Stimulated activated CD4-positive, alpha-beta T cell treated with anti-CD3 and anti-CD28 coated beads, Interleukin-1b, Interleukin-23, amount 100 ng/mL, for 1 hour (primary cell): ENCODE results near the gene ATP2B2.

Experiments
- DNase-seq, 2 donors: peaks; one replicate each; pipeline ENCODE4 v3.0.0-alpha.2; 2020; ENCODE audit warnings: low read depth in 2 of 2

ATP2B2 gene

DNA sequence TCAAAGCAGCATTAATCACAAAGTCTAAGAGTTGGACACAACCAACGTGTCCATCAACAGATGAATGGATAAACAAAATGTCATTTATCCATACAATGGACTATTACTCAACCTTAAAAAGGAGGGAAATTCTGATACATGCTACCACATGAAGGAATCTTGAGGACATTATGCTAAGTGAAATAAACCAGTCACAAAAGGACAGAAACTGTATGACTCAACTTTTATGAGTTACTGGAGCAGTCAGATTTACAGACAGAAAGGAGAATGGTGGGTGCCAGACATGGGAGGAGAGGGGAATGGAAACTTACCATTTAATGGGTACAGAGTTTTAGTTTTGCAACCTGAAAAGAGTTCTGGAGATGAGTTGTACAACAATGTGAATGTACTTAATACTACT lies 141.5 kb downstream of the ATP2B2 start:
- DNase-seq: no peak

DNA sequence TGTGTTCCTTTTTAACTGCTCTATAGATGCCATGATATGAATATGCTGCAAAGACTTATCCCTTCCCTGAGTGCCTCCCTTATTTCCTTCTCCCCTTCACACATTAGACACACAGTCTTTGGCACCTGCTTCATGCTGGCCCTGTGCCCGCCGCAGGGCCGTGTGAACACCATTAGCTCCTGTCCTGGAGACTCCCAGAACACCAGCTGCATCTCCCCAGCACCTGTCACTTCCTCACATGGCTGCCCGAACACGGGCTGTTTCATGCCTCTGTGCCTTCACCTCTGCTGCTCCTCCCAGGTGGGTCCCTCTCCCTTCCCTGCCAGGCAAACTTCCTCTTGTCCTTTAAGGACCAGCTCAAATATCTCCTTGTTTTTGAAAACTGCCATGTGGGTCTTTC lies 144.0 kb downstream of the ATP2B2 start:
- no peak for DNase-seq

DNA sequence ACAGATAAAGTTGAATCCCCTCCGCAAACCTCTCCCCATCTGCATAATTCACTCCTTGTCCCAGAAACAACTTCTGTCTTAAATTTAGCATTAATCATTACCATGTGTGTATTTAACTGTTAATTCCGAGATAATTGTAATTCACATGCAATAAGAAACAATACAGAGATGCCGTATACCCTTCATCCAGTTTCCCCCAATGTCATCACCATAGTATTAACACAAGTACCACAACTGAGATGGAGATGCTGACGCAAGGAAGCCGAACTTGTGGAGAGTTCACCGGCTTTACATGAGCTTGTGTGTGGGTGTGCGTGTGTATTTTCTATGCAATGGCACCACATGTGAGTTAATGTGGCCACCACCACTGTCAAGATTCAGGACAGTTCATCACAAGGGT lies 144.9 kb downstream of the ATP2B2 start:
- DNase-seq: no peak

DNA sequence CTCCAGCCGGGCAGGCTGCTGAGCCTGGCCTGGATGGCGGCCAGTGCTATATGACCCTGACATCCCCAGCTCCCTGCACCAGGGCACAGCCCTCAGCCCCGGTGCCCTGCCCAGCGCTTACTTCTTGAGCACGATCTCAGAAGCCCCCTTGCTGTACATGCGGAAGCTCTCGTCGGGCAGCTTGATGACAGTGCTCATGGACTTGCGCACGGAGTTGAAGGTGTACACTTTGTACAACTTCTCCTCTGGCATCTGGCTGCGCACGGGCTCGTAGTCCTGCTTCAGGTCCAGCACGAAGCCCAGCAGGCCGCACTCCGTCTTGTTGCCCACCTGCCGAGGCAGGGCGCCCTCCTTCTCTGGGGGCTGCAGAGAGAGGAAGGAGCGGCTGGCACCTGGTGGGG lies 145.6 kb downstream of the ATP2B2 start:
- no peak for DNase-seq

DNA sequence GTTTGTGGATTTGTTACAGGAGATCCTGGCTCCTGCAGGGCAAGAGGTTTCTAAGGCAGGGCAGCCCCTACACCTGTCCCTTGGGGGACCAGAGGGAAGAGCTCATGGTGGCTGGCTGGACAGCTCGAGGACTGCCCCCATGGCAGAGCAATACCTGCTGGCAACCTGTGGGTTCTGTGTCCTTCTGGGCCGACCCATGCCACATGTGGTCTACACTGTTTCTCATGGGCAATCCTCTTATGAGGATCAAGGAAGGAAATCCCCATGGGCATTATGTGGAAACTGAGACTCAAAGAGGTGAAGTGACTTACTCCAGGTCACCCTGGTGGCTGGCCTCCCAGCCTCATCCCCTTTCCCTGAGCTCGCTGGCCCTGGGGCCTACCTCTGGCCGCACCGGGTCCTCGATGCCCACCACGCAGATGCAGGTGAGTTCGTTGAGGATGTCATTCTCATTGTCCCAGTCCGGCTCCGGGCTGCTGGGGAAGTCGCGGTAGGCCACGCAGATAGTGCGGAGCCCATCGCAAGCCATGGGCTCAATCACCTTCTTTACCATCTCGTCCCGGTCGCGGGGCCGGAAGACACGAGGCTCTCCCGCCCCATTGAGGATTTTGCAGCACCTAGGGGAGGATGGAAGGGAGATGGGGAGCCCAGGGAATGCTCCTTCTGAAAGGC lies 146.9 kb downstream of the ATP2B2 start:
- DNase-seq: no peak

DNA sequence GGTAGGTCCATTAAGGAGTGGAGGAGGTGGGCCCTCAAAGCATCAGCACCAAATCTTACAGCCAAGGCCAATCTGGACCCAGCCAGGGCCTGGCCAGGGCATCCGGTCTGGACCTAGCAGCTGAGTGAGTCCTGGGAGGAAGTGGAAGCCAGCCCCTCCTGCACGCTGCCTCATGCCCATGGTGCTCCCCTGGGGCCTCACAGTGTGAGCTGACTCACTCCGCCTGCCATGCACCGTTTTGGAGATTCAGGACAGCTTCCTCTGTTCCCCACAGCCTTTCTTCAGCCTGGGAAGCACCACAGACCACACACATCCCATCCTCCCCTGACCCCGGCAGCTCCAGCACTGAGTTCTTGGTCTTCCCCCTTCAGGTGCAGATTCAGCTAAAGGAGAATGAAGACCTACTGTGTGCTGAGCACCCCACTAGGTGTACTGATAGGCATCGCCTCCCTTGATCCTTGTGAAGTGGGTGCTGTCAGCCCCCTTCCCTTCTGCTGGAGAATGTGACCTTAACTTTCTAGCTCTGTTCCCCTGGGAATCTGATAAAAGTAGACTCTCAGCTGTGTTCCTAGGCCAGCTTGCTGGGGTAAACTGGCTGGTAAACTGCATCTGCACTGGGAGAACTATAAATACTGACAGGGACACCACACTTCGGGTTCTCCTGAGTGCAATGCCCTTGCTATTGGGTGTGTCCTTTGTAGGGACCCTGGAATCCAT lies 147.6 kb downstream of the ATP2B2 start:
- DNase-seq: no peak

DNA sequence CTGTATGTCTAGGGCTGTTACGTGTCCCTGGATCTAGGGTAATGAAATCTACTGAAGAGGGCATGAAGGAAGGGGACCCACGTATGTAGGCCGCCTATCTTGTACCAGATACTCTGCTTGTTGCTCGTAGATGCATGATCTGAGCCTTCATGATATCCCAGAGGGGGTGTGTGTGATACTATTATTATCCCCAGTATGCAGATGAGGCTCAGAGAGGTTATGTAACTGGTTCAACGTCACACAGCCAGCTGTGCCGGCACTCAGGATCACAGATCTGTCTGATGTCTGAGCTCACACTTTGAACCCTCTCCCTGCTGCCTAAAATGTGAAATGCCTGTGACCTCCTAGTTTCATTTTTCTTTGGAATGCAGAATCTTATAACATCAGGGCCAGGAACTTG lies 148.3 kb downstream of the ATP2B2 start:
- no peak for DNase-seq

DNA sequence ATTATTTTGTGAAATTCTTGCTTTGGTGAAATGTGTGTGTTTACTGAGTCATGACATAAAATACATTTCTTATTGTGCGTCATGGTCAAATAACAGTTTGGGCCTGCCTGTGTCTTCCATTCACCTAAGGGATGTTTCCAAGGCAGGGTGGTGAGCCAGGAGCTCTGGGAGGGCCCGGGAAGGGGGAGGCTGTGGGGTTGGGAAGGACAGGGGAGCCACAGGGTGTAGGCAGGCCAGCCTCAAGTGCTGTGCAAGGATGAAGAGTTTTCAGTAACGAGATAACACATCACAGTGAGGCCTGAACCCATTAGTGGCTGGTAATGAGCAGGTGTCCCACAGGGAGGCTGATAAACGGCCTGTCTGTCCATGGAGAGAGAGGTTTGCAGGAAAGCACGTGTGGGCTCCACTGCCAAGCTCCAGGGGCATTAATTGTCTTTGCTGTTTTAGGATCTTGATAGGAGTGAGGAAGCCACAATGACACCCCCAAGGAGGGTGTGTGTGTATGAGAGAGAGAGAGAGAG lies 148.9 kb downstream of the ATP2B2 start:
- DNase-seq: no peak

DNA sequence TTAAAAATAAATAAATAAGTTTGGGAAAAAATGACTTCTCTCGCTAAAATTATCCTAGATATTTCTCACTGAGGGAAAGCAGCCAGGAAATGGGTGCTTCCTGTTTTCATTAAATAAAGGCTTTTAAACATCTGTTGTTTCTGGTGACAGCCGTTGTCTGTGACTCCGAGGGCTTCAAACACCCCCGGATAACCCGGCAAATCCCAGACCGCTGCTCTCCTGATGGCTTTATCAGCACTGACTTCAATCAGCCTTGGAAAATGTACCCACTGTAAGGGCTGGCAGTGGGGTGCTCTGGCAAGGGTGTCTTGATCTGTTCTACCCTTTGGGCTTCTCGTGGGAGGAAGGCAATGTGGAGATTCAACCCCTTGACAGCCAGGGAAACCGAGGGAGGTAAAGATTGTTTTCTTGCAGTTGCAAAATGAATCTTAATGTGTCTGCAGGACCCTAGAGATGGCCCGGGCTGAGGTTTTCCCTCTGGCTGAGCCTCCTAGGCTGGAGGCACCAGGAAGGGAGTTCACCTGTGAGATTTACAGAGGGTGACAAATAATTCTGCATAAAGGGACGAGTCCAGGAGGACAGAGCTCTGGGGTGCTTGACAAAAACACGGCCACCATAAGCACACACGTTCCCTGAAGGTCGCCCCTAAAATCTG lies 150.9 kb downstream of the ATP2B2 start:
- no peak for DNase-seq

DNA sequence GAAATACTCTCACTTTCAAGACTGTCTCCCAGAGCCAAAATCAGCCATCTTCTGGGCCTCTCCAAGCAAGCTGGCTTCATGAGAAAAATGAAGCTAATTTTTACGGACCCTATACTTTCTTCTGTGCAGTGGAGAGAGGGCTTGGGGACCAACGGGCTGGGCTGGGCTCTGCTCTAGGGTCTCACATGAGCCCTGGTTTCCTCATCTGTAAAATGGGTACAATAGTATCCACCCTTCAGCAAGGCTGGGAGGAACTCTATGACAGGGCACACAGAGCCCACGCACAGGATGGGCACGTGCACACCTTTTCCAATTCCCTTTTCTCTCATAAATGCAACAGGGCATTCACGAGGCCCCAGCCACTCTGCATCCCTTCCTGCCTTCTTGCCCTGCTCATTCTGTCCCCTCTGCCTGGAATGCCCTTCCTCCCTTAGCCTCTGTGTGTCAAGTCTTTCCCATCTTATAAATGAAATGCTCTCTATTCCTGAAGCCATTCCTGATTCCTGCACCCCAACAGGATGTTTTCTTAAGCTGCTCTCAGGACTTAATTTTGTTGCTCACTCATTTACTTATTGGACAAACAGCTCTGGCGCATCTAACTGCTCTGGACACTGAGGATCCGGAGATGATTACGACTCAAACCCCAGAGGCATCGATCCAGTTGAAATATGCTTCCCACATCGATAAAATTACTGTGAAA lies 151.6 kb downstream of the ATP2B2 start:
- DNase-seq: no peak

DNA sequence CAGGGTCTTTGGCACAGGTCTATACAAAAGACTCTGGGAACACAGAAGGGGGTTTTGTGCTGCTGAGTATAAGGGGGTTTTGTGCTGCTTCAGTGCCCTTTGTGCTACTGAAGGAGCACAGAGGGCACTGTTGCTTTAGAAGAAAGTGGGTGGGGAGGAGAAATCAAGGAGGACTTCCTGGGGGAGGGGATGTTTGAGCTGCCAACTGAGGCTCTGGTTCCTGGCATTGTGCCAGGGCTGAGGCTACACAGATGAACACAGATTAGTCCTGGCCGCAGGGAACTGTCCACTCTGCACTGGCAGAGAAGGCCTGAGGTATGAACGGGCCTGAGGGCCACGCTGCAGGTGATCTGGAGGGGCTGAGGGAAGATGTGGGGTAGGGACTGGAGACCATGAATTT lies 152.2 kb downstream of the ATP2B2 start:
- no peak for DNase-seq

DNA sequence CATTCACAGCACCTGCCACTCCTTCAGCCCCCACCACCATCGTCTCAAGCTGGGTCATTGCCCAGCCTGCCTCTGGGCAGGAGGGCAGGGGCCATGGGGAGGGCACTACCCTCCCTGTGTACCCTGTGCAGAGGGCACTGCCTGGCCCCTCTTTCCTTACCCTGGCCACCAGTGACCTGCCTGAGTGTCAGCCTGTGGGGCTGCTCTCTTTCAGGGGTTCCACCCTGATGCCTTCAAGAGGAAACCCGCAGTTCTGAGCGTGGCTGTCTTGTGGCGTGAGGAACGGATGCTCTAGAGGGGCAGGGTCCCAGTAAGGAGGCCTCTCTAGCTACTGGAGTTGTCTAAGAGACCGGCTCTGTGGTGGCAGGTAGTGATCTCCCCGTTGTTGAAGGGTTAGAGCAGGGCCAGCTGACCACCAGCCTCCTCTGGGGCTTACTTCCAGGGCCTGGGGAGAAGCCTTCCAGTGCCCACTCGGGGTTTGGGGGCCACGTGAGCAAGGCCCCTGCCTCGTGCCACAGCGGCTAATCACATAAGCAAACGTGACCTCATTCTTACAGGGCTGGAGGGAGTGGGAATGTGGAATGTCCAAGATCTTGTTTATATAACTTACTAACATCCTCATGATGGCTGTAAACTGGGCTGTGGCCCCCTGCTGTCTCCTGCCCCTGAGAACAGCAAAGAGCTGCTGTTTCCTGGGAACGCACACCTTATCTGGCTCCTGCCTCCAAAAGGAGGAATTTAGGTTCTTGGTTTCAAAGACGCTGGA lies 153.1 kb downstream of the ATP2B2 start:
- no peak for DNase-seq

DNA sequence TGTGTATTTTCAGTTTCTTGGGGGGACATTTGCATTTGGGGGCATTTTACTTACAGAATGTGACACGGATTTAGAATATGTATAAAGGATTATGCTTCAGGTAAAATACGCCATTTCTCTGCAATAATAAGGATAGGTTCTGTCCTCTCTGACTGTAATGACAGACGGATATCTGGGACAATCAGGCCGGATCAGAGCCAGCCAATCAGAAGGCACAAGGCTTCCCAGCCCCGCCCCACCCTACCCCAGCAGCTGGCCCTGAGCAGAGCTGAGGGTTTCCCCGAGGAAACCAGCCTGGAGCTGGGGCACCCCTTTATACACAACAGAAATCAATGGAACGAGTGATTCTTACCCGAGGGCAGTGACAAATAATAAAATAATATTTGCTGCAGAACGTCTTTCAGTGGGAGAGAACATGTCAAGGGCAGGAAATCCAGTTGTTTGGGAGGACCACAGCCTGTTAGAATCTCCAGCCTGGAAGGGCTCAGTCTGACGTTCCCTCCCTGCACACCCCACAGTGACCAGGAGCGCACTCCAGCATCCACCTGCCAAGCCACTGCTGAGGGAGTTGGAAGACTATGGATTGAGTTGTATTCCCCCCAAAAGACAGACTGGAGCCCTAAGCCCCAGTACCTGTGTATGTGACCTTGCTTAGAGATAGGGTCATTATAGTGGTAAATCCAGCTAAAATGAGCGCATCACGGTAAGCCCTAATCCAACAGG lies 154.2 kb downstream of the ATP2B2 start:
- DNase-seq: no peak

DNA sequence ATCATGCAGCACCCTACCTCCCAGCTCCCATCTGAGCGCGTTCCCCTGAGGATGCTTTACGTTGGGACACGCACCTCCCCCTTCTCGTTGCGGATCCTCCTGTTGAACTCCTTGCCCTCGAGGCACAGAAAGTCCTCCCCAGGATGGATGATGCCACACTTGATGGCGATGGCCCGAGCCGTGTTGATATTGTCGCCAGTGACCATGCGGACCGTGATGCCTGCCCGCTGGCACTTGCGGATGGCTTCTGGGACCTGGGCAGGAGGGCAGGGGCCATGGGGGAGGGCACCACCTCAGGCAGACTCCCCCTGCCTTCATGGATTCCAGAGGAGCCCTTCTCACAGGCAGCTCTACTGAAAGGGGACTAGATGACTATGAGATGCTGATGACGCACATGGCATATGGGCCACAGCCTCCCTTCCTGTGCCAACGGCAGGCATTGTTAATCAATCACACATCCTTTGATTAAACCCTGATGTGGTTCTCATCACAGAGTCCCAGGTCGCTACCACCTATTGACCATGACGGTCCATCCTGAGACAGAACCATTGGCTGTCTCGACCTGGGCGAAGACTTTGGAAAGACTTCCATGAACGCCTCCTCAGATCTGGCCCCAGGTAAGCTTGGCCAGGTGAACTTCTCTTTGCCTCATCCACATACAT lies 154.9 kb downstream of the ATP2B2 start:
- DNase-seq: no peak

DNA sequence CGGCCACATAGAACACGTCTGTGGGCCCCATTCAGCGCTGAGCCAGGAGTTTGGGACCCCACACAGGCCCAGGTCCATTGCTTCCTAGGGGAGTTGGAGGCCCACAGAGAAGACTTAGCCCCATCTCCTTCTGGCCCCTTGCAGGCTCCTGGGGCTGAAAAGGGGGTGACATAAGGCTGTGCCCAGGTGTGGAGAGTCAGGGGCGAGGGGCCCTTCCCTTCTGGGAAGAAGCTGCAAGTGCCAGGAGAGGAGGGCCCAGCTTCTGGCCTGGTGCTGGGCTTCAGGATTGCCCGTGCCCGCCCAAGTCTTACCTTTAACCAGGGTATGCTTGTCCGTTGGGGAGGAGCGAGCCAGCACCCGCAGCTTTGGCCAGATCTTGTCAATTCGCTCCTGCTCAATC lies 155.6 kb downstream of the ATP2B2 start:
- DNase-seq: no peak

DNA sequence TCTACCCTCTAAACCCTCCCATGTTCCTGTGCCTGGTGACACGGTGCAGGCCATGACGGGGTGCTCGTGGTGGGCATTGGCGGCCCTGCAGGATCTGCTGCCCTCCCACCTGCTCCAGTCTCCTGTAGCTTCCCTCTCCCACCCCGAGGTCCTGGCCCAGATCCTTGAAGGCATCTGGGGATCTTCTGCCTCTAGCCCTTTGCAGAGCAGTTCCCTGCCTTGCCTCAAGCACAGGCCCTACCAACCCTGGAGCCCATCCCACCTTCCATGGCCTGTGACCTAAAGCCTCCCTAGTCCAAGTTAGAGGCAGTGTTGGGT lies 157.0 kb downstream of the ATP2B2 start:
- no peak for DNase-seq

DNA sequence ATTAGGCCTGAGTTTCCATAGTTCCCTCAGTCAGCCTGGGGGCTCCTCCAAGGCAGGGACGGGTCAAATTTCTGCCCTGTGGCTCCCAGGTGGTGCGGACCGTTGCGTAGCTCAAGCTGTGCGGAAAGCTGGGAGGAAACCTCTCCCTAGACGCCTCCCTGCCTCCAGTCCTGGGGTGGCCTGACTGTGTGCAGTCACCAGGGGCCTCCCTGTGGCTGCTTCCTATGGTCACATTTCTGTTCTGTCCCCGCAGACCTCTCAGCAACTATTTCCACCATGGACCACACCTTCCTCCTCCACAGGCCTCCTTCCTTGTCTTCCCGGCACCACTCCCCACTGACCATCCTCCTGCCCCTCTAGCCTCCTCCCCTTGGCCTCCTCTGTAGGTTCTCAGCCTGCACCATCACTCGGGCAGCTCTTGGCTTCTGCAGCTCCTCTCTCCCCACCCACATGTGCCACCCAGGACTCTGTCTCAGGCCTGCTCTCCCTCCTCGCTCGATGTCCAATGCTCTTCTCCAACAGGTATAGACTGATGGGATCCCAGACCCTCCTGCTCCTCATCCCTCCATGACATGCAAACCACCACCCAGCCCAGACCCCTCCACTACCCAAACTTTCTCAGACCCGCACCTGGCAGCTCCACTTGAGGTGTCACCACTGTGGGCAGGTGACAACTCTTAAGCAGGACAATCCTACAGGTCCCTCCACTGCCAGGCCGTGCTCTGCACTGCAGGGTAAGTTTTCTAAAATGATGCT lies 157.6 kb downstream of the ATP2B2 start:
- no peak for DNase-seq

DNA sequence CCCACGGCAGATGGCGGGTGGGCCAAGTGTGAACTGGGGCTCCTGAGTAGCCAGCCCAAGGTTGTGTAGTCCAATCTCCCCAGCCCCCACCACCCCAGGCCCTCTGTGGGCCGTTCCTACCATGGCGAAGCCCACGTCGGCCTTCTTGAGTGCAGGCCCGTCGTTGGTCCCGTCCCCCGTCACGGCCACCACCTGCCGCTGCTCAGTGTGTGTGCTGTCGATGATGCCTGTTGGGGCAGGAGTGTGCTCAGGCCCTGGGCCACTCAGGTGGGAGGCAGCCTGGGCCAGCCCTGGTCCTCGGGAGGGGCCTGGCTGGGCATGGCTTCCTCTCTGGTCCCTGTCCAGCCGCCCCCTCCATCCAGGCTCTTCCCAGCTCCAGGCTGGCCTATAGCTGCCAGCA lies 159.5 kb downstream of the ATP2B2 start:
- DNase-seq: no peak

DNA sequence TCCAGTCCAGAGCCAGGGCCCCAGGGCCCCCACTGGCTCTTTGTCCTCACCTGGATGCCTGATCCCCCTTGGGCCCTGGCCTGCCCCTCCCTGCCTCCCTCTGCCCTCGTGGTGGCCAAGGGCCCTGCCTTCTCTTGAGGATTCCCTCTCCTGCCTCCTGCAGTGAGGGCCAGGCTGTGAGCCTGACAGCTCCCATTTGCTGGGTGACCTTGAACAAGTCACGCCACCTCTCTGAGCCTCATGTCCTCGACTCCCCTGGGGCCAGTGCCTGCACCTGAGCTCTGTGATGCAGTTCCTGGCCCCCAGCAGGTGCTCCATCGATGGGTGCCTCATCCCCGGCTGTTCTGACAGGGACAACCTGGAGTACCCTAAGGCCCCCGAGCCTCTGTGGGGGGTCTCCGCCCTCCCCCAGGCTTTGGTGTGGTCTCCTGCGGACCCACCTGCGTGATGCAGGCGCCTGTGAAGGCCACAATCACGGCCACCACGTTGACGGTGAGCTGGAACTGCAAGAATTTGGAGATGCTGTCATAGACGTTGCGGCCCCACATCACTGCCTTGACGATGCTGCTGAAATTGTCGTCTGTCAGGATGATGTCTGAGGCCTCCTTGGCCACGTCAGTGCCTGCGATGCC lies 160.3 kb downstream of the ATP2B2 start:
- DNase-seq: no peak
